Suppressor macrophage treated with lipopolysaccharide for 4 hours (primary cell): Measurements from ENCODE around the gene CTNNA3.

Experiments used
- DNase-seq: peaks from one replicate; pipeline ENCODE4 v3.0.0-alpha.2; 2020

CTNNA3 gene

DNA sequence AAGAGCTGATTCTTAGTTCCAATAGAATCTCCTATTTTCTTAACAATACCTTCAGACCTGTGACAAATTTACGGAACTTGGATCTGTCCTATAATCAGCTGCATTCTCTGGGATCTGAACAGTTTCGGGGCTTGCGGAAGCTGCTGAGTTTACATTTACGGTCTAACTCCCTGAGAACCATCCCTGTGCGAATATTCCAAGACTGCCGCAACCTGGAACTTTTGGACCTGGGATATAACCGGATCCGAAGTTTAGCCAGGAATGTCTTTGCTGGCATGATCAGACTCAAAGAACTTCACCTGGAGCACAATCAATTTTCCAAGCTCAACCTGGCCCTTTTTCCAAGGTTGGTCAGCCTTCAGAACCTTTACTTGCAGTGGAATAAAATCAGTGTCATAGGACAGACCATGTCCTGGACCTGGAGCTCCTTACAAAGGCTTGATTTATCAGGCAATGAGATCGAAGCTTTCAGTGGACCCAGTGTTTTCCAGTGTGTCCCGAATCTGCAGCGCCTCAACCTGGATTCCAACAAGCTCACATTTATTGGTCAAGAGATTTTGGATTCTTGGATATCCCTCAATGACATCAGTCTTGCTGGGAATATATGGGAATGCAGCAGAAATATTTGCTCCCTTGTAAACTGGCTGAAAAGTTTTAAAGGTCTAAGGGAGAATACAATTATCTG lies 768.6 kb downstream of the CTNNA3 start:
- no peak for DNase-seq

DNA sequence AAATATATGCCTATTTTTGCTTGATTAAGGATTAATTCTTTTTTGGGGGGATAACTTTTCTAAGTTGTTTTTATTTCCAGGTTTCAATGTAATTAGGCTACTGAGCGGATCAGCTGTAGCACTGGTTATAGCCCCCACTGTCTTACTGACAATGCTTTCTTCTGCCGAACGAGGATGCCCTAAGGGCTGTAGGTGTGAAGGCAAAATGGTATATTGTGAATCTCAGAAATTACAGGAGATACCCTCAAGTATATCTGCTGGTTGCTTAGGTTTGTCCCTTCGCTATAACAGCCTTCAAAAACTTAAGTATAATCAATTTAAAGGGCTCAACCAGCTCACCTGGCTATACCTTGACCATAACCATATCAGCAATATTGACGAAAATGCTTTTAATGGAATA lies 769.2 kb downstream of the CTNNA3 start:
- DNase-seq = no peak

DNA sequence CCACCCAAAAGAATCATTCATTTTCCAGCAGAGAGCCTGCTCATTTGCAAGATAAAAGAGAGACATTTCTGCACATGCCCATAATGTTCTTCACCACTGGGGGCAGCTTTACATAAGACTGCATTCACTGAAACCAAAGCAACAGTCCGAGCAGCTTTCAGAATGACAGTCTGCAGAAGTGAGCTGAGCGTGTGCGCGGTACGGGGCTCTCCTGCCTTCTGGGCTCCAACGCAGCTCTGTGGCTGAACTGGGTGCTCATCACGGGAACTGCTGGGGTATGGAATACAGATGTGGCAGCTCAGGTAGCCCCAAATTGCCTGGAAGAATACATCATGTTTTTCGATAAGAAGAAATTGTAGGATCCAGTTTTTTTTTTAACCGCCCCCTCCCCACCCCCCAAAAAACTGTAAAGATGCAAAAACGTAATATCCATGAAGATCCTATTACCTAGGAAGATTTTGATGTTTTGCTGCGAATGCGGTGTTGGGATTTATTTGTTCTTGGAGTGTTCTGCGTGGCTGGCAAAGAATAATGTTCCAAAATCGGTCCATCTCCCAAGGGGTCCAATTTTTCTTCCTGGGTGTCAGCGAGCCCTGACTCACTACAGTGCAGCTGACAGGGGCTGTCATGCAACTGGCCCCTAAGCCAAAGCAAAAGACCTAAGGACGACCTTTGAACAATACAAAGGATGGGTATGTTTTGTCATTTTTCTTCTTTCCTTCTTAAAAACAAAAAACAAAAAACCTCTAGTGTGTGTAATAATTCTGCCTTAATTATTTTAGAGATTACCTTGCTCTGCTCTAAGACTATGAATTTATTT lies 769.9 kb downstream of the CTNNA3 start, which contains the start of gene LRRTM3:
Gene LRRTM3 (plus strand): TSS at position 141 of the 820 bp plus-strand sequence.
- peak; percentile 36 for DNase-seq

DNA sequence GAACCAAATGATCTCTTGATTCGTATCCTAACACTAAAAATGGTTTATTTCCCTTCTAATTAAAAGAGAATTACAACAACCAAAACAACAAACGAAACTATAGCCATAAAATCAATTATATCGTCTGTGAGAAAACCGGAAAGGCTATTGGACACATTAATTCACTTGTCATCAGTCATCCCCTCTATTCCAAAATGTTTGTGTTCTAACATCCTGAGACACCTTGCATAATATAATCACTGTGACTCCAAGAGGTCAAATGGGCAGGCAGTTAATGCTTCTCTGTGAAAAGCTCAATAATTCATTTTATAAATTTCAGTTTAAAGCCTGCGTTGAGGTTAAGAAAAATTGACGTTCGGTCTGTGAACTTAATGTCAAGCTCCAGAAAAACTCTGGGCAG lies 770.6 kb downstream of the CTNNA3 start:
- DNase-seq = no peak

DNA sequence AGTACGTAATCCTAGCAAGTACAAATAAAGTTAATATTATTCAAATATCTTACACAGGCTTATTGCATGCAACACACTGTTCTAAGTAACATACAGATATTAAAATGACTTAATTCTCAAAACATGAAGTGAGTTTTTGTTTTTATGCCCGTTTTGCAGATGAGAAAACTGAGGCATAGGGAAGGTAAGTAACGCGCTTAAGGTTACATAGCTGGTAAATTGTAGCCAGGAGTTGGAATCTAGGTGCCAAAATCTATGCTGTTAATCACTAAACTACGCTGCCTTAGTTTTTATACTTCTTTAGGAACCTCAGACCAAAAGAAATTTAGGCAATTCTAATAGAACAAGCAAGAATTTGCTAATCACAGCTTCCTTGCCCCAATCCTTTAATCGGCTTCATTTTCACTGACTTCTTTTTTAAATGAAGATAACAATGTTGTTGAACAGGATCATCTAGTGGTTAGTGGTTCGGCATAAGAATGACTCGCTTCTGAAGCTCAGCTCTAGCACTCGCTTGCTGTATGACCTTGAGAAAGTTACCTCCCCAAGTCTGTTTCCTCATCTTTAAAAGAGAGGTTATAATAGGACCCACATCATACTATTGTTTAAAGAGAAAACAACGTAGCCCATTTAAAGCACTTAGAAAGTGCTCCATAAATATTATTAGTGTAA lies 771.2 kb downstream of the CTNNA3 start:
- no peak for DNase-seq

DNA sequence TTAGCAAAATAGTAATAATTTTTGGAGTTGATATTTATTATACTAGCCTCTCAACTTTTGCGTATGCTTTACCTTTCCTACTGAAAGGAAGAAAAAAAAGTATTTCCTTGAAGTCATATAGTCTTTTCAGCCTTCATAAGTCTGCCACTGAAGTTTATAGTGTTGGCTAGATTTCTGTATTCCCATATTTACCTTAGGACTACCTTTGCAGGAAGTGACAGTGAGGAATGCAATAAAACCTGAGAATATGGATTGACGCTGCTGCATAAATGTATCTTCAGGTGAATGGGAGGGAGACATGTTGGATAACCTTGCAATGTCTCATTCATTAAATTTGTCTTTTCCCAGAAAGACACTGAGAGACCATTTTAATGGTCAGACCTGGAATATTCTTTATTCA lies 776.7 kb downstream of the CTNNA3 start:
- no peak for DNase-seq

DNA sequence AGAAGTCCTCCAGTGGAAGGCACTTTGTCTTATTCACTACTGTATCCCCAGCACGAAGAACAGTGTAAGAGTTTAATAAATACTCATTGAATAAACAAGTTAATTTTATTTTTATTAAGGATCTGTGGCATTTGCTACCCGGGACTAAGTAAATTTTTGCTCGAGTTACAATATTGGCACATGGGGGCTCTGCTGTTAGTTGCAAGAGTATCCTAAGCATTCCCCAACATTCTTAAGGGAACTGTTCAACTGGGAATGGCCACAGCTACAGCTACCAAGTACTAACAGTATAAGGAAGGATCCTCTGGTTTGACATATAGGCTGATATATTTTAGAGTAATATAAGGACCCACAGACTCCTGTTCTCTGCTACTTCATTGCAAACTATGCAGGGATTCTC lies 778.9 kb downstream of the CTNNA3 start:
- no peak for DNase-seq

DNA sequence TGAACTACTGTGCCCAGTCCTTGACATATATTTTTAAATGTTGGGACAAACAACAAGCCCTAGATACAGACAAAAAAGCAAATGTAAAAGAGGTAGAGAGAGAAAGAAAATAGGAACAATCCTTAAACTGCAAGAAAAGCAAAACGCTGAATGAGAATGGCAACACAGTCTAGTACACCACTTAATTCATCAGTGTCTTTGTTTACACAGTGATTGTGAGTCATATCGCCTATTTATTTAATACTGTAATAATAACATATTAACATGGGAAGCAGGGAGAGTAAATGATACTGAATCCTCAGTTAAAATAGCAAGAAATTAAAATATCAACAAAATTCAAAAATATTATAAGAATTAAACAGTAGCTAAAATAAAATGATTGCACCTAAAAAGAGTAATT lies 780.0 kb downstream of the CTNNA3 start:
- no peak for DNase-seq

DNA sequence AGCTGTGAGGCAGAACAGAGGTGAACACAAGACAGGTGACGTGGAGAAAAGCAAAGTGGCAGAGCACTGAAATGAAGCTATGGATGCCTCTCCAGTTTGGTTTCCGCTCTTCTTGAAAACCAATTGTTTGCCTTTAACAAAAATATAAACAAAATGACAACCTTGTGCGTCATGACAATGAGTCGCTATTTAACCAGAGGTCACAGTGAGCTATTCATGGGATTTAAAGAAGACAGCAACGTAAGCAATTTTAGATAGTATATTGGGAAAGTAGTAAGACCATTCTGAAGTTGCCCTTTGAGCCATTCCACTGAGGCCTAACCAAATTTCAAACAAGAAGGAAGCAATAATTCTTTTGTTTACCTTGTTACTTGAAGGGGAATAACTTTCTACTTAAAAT lies 785.3 kb downstream of the CTNNA3 start:
- DNase-seq = no peak

DNA sequence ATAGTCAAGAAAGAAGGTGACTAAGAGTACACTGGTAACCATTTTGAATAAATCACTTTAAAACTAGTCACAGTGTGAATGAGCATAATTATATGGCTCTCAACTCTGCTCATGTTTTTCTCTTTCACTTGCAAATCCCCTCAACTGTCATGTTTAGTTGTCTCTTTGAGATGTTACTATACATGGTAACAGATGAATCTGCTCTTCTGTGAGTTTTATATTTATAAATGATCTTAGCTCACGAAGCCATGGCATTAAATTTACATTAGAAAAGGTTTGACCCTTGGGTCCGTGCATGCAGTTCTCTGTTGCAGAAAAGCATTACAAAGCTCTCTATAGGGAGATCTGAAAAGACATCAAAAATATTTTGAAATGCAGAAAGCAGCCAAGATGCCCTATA lies 803.1 kb downstream of the CTNNA3 start:
- no peak for DNase-seq

DNA sequence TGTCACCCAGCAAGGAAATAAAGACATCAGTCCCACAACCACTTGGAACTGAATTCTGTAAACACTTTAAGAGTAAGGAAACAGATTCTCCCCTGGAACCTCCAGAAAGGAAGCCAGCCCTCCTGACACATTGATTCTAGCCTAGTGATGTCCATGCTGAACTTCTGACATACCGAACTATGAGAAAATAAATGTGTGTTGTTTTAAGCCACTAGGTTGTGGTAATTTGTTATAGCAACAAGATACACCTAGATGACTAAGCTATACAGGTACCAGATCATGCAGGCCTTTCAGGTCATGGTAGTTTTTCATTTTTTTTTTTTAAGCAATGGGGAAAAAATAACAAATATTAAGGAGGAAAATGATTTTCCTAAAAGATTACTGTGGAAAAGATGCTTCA lies 807.8 kb downstream of the CTNNA3 start:
- DNase-seq = no peak

DNA sequence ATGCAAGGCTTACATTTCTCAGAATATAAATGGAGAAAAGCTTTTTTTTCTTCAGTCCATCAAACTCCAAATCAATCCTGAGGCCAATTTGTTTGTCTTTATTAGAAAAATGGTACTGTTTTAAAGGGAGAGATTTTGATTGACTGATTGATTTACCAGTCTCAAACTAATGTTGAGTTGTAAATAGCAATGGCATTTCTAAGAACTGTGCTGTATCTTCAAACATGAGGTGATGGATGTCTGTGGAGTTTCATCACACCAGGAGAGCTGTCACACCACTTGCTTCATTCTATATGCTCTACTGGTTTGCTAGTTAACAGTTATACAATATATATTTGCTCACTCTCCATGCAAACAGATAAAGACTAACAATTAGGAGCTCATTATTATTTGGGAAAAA lies 809.1 kb downstream of the CTNNA3 start:
- no peak for DNase-seq

DNA sequence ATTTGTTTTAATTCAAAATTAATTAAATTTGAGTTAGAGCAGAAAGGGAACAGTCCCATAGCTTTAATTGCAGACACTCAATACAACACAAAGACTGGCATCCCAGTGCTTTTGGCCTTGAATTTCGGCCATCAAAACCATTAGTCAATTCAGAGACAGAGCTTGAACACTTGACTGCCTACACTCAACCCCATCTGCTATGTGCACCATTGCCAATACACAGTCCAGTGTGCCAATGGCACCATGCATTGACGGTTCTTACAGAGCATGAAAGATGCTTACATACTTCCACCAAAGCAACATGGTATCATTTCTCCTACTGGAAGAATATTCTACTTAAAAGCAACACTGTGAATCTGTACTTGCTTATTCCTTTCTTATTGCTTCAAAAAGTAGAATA lies 813.7 kb downstream of the CTNNA3 start:
- no peak for DNase-seq

DNA sequence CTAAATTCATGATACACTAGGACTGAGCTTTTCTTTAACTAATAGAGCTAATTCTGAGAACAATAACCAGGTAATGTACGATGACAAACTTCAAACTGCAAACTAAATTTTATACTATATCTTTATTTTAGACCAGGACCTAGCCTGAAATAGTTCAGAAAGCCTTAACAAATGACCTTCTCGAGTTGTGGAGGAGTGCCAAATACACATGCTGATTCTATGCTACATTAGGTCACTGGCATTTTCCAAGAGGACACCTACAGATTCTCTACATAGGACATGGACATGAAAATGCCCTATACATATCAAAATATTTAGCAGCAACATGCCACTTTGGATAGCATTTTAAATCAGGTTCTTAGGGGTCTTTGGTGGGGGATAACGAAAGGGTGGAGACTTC lies 814.2 kb downstream of the CTNNA3 start:
- no peak for DNase-seq

DNA sequence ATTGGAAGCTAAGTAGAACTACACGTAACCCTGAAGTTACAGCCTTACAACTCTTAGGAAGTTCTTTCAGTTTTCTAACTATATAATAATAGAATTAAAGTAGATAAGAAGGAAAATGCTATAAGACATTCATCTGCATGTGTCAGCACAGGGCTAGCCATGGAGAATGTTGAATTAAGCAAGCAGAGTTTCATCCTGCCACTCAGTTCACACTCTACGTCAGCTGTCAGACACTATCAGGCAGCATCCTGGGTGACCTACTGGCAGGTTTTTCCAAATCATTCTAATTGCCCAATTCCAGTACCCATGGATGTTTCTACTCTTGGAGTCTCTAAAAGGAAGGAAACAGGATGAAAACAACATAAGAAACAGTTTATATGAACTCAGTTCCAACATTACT lies 815.2 kb downstream of the CTNNA3 start:
- no peak for DNase-seq

DNA sequence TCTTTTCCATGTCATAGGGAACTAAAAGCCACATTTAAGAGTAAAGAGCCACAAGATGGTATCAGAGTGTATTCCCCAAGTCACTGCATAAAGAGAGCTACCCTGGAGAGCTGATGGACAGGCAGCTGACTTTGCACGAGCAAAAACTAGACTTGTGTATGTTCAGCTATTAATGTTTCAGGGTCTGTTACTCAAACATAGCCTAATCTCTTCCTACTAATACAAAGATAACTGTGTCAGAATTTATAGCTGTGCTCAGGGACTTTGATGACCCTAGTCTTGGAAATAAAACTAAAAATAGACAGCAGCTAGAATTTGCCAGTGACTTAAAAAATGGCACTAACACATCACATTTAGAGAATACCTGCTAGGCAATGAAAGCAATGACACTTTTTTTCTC lies 815.7 kb downstream of the CTNNA3 start:
- no peak for DNase-seq

DNA sequence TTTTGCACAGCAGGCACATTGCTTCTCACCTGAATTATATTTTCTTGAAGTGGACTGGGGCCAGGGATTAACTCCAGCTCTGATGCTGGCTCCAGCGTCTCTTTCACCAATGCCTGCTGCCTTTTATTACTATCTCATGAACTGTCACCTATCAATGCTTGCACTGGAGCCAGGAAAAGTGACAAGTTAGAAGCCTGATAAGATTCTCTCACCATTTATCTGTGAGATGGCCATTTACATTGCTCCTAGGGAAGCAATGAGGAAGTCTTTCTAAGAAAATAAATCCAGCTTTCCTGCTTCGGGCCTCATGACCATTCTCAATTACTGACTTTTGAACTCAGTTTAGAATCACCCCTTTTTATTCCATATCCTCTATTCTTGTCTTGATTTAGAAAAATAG lies 818.6 kb downstream of the CTNNA3 start:
- no peak for DNase-seq

DNA sequence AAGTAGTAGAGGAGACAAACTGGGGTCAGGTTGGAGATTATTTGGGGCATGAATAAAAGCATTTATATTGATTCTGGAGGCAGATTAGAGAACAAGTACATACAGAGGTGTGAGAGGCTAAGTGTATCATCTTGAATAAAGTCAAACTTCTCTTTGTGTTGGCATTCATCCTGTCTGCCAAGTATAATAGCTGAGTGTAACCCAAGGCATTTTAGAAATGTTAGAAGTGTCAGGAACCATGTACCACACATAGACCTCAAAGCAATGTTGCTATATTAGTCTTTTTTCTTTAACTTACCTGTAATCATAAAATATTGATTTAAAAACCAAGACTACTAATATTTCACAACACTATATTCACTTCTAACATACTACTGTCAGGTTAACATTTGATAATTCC lies 826.4 kb downstream of the CTNNA3 start:
- no peak for DNase-seq

DNA sequence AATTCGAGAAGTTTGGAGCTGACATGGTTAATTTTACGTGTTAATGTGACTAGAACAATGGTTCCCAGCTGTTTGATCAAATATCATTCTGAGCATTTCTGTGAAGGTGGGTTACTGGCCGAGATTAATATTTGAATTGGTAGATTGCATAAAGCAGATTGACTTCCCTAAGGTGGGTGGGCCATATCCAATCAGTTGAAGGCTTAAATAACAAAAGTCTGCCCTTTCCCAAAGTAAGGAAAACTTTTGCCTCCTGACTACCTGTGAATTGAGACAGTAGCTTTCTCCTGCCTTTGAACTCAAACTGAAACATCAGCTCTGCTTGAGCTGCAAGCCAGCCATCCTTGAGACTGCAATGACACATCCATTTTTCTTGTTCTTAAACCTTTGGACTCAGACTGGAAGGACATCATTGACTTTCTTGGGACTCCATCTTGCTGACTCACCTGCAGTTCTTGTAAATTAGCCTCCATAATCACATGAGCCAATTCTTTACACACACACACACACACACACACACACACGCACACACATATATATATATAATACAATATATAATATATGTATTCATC lies 833.2 kb downstream of the CTNNA3 start:
- no peak for DNase-seq

DNA sequence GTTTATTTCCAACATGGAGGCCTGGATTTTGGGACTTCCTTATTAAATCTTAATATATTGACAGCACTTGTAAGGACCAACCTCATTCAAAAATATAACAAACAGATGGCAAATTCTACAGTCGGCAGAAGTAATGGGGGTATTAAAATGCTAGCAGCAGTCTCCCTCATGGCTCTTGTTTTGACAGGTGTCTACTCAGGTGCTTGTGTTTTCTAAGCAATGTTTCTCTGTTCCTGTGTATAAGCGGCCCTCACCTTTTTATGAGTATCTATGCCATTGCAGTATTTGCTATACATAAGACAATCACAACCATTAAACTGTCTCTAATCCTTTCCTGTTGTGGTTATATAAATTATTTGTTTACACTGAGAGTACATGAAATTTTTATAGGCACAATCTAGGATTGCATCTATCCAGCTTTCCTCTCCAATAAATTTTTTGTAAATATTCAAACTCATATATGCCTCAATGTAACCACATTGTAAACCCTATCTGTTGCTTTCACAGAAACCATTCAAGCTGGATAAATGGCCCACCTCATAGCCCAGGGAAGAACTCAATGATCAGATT lies 835.5 kb downstream of the CTNNA3 start:
- no peak for DNase-seq

DNA sequence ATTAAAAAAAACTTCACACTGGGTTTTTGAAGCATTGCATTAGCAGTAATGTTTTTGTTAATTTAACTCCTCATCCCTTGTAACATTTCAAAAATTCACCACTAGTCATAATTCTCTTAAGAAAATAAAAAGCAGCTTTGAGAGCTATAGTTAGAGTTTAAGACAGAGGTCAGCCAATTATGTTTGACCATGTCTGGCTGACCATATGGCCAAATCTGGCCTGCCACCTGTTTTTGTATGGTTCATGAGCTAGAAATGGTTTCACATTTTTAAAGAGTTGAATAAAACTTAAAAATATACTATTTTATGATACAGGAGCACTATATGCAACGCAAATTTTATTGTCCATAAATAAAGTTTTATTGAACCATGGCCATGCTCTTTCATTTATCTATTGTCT lies 843.2 kb downstream of the CTNNA3 start:
- DNase-seq = no peak

DNA sequence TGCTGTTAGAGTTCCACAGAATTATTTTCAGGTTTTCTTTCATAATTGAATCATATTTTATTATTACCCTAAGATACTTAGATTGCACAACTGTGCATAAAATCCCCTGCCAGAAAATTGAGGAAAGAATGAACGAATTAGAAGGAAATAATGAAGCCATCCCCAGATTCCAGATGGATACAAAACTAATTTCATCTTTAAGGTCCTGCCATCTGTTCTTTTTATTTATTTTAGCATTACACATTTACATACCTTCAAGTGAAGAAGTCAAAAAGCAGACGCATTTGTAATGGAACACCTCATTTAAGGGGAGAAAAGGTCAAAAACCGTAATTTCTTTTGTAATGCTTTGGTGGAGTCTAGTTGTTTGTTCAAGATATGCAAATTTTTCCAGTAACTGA lies 847.1 kb downstream of the CTNNA3 start:
- no peak for DNase-seq

DNA sequence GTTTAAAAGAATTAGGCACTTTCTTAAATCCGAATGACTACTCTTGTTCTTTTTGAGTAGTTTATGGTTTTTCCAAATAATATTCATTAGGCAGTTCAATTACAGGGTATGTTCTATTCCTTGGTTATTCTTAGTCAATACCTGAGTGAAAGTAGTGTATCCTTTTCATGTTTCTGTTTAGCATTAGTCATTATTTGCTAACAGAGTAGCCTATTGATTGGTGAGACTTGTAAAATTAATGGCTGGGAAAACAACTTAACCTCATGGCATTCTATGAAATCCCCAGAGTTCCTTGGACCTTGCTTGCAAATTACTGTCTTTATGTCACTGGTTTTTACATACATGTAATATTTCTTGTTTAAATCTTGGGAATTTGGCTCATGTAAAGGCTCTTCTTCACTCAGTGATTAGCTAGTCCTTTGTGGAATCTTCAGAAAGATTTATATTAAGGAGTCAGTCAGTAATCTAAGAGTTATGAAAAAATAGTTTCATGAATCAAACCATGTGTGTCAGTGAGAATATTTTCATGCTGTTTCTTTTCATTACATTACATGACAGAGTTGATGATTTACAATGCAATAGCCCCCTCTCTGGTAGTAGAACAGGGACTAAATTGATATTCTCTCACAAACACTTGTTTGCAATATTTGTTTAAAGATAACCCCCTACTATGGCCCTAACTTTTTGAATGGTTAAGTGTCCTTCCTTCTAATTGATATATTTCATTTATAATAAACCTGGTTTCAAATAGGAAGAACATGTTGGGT lies 851.6 kb downstream of the CTNNA3 start:
- no peak for DNase-seq
